Glutamatergic neuron (in vitro differentiated cells): ENCODE measurements around the gene LACTBL1. TPM values are rescaled to one million over a fixed set of nuclear protein-coding genes. Genes with fewer than 3 reads are reported as not detected.
A peak's percentile ranks its signal among the peaks of the same experiment; 100 is the strongest.

ENCODE experiments used
- DNase-seq: peaks from one replicate; pipeline ENCODE4 v3.0.0; 2022
- H3K27ac Mint-ChIP-seq: one replicate; pipeline ENCODE4 v1.8.0; 2020; ENCODE audit warnings: mild to moderate bottlenecking, mixed read lengths, inconsistent platforms; ENCODE audit not compliant: unreplicated experiment
- H3K27me3 Mint-ChIP-seq: one replicate; pipeline ENCODE4 v1.8.0; 2020; ENCODE audit warnings: mild to moderate bottlenecking, moderate library complexity, mixed read lengths, inconsistent platforms; ENCODE audit not compliant: unreplicated experiment
- H3K36me3 Mint-ChIP-seq: one replicate; pipeline ENCODE4 v1.8.0; 2020; ENCODE audit warnings: mild to moderate bottlenecking, mixed read lengths, inconsistent platforms; ENCODE audit not compliant: unreplicated experiment
- H3K4me1 Mint-ChIP-seq: one replicate; pipeline ENCODE4 v1.8.0; 2020; ENCODE audit warnings: mild to moderate bottlenecking, low read depth, mixed read lengths, inconsistent platforms; ENCODE audit not compliant: unreplicated experiment
- H3K4me3 Mint-ChIP-seq: one replicate; pipeline ENCODE4 v1.8.0; 2020; ENCODE audit warnings: mild to moderate bottlenecking, mixed read lengths, inconsistent platforms; ENCODE audit not compliant: unreplicated experiment
- H3K9me3 Mint-ChIP-seq: one replicate; pipeline ENCODE4 v1.8.0; 2020; ENCODE audit warnings: mild to moderate bottlenecking, moderate library complexity, mixed read lengths, inconsistent platforms; ENCODE audit not compliant: unreplicated experiment
- CTCF ChIP-seq: fragments of 200-600 bp; sonication (generic); IDR thresholded peaks from one replicate; pipeline ENCODE4 v1.5.0; 2021; ENCODE audit not compliant: partially characterized antibody, unreplicated experiment
- total RNA-seq: library from RNA; stranded (reverse); fragmentation: NEBNext Ultra II Directional; extraction: Animal tissue kit (Norgen Biotek cat#: 25700); gene quantifications from one replicate; pipeline ENCODE4 v1.2.1, GENCODE V29; 2021; ENCODE audit not compliant: unreplicated experiment

LACTBL1 gene
- total RNA-seq, 1 donor from 2014 or later, result not detected

DNA sequence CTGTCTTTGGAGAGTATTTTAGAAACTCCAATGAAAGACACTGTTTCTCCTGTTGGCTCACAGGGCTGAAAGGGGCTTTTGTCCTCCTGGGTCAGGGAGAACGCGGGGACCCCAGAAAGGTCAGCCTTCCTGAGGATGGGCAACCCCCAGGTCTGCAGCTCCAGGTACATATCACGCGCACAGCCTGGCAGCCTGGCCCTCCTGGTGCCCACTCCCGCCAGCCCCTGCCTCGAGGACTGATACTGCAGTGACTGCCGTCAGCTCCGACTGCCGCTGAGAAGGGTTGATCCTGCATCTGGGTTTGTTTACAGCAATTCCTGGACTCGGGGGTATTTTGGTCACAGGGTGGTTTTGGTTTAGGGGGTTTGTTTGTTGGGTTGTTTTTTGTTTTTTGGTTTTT lies 58.5 kb downstream of the LACTBL1 start:
- DNase-seq, result no peak
- no peak overlapping the region for H3K4me3 Mint-ChIP-seq
- H3K27ac Mint-ChIP-seq, result no peak overlapping the region
- peaks cover 5% of the 10 kb centered on the region for H3K9me3 Mint-ChIP-seq
- peaks cover 35% of the 10 kb centered on the region for H3K4me1 Mint-ChIP-seq
- TF ChIP-seq CTCF, result no peak
- H3K27me3 Mint-ChIP-seq, result peaks cover 5% of the 10 kb centered on the region
- H3K36me3 Mint-ChIP-seq, result no peaks in the 10 kb centered on the region

DNA sequence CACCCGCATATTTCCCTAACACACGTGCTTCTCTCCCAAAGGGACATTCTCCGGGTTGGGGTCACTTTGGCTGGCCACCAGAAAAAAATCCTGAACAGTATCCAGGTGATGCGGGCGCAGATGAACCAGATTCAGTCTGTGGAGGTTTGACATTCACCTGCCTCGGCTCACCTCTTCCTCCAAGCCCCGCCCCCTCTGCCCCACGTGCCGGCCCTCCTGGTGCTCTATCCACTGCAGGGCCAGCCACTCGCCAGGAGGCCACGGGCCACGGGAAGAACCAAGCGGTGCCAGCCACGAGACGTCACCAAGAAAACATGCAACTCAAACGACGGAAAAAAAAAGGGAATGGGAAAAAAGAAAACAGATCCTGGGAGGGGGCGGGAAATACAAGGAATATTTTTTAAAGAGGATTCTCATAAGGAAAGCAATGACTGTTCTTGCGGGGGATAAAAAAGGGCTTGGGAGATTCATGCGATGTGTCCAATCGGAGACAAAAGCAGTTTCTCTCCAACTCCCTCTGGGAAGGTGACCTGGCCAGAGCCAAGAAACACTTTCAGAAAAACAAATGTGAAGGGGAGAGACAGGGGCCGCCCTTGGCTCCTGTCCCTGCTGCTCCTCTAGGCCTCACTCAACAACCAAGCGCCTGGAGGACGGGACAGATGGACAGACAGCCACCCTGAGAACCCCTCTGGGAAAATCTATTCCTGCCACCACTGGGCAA lies 59.1 kb downstream of the LACTBL1 start:
- Mint-ChIP-seq H3K27me3 (peaks cover 5% of the 10 kb centered on the region), H3K4me3 (no peak overlapping the region), H3K9me3 (peaks cover 5% of the 10 kb centered on the region), H3K4me1 (peaks cover 30% of the 10 kb centered on the region), H3K27ac (peak overlapping the region; percentile 38), H3K36me3 (no peaks in the 10 kb centered on the region)
- TF ChIP-seq CTCF, result no peak
- no peak for DNase-seq

- DNase-seq, result no peak
- TF ChIP-seq CTCF, result no peak
- peaks cover 5% of the 10 kb centered on the region for H3K9me3 Mint-ChIP-seq
- H3K4me1 Mint-ChIP-seq, result peaks cover 23% of the 10 kb centered on the region
- H3K27ac Mint-ChIP-seq, result no peak overlapping the region
- no peaks in the 10 kb centered on the region for H3K36me3 Mint-ChIP-seq
- no peak overlapping the region for H3K4me3 Mint-ChIP-seq
- peaks cover 5% of the 10 kb centered on the region for H3K27me3 Mint-ChIP-seq
Observed at GRCh38 chr1:22912311-22912710, 60.4 kb downstream of the LACTBL1 start.

GRCh38 chr1:22910986-22911651 lies 61.5 kb downstream of the LACTBL1 start:
- Mint-ChIP-seq H3K4me3 (no peak overlapping the region), H3K4me1 (peaks cover 23% of the 10 kb centered on the region), H3K27ac (no peak overlapping the region), H3K36me3 (no peaks in the 10 kb centered on the region), H3K27me3 (peaks cover 3% of the 10 kb centered on the region), H3K9me3 (peaks cover 3% of the 10 kb centered on the region)
- no peak for DNase-seq
- no peak for TF ChIP-seq CTCF

DNA sequence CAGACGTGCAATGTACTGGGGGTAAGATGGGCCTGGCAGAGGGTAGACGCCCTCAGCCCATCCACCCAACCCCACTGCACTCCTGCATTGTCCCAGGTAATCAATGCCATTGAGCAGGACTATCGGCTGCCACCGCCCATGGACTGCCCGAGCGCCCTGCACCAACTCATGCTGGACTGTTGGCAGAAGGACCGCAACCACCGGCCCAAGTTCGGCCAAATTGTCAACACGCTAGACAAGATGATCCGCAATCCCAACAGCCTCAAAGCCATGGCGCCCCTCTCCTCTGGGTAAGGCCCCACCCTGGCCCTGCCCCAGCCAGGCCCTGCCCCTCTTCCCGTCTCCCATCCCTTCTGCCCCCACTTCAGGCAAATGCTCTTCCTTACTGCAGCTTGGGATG lies 62.4 kb downstream of the LACTBL1 start:
- Mint-ChIP-seq H3K36me3 (no peaks in the 10 kb centered on the region), H3K9me3 (peaks cover 3% of the 10 kb centered on the region), H3K4me1 (peaks cover 18% of the 10 kb centered on the region), H3K27ac (no peak overlapping the region), H3K4me3 (no peak overlapping the region), H3K27me3 (peaks cover 3% of the 10 kb centered on the region)
- DNase-seq, result no peak
- no peak for TF ChIP-seq CTCF
